DMS 273 (cell line): ENCODE measurements around the gene ENPEP.

ENCODE experiments used
- DNase-seq: peaks from one replicate; lab custom pipeline; 2025; ENCODE audit not compliant: unreplicated experiment; lab: John Stamatoyannopoulos, UW

Gene ENPEP

DNA sequence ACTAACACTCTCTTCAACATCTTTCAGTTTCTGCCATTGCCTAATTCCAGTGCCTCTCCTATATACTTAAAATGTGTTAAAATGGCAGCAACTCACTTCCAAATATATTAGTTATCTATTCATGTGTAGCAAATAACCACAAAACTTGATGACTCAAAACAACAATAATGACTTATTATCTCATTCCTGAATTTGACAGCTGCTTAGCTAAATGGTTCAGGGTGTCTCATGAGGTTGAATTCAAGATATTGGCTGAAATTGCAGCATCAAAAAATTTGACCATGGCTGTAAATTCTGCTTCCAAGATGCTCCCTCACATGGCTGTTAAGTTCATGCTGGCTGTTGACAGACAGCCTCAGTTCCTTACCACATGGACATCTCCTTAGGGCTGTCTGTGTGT lies 121.6 kb downstream of the ENPEP start:
- no peak for DNase-seq

DNA sequence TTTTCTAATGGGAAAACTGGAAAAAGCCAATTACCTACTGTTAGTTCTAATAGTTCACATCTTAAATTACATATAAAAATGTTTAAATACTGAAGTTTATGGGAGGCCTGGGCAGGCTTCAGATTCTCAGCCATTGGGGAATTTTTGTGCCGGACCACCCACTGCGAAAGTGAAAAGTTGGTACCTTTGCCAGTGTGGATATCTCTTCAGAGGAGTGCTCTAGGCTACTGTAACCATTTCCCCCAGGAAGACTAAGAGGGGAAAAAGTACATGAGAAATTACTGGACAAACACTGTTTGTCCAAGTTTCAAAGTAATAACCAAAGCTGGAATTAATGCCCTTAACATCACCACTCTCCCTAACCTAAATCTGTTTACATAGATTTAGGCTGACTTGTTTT lies 126.1 kb downstream of the ENPEP start:
- DNase-seq, result no peak

DNA sequence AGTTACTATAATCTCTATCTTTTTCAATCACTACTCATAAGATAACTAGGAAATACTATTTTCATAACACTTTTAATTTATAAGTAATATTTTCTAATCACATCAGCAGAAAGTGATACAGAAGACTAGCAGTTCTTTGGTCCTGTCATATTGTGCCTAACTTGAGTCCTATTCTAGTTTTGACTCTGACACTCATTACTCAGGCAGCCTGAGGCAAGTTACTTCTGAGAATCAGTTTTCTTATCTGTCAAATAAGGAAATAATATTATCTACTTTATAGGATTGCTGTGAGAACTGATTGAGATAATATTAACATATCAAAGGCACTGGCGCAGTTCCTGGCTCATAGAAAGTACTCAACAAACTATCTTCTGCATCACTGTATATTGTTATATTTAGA lies 129.1 kb downstream of the ENPEP start:
- no peak for DNase-seq

DNA sequence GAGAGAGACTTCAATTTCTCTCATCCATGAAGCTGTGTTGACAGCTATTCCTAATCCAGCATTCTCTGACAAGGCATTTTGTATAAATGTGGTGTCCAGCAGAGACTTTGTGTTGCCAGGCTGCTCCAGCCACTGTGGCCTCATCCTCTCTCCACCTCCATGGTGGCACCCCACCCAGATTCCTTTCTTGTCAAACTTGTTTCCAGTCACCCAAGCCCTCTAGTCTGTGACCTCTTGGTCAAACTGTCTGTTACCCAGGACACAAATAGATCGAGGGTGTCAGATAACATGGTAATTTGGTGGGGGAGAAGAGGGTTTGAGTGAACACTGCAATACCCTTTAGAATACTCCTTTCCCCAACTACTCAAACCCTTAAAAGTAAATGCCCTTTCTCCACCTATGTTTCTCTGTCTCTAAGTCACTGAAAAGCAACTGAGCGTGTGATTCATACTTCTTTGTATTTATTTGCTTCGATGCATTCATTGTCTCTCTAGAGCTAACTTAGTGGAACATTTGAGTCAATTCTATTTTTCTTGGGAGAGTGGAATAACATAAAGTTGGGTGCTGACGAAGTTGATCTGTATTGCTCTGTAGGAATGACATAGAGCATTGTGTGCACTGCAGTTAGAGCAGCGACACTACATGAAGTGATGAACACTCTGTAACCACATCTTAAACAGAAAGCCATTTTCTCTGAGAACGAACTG lies 133.2 kb downstream of the ENPEP start:
- no peak for DNase-seq

DNA sequence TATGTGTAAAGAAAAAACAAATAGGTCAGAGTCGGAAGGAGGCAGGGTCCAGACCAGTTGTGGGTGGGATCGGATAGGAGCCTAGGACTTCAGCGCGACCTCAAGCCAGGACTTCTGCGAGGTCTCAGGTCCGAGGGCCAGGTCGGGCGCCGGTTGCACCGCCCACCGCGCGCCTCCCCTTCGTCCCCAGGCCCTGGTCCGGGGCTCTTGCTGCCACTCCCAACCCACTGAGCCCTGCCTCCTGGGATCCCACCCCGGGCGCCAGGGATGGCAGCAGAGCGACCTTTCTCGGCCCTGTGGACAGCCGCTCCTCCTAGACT lies 134.6 kb downstream of the ENPEP start:
- no peak for DNase-seq

DNA sequence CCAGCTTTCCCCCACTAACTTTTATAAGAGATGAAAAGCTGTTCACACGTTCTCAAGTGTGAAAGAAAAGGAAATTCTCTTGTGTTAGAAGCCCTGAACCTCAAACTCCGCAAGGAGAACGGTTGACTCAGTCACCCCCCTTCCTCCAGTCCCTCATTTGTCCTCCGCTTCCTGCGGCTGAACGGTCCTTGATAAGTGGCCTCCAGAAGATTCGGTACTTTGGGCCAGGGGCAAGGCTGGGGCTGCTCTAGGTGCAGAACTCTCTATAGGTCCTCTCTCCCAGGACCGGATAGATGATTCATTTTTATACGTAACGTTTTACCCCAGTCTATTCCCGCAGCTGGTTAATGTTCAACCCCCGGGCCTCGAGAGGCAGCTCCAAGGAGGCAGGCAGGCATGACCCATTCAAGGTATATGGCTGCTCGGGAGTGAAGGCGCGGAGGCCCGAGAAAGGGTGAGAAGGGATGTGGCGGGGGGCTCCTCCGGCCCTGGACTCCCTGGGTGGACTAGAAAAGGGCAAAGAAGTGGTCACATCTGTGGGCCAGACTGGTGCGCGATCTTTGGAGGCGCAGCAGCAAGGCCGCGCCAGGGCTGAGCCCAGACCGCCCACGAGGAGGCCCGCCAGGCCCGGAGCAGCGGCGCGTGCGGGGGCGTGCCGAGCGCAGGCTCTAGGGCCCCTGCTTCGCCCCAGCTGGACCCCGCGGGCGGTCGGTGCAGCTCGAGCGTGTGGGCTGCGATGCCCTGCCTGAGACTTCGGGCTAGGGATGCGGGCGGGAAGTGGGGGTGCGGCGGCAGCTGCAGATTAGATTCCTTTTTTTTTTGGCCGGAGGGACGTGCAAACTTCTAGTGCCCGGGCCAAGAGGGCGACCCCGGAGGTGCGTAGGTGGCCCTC lies 135.2 kb downstream of the ENPEP start:
- DNase-seq, result no peak

DNA sequence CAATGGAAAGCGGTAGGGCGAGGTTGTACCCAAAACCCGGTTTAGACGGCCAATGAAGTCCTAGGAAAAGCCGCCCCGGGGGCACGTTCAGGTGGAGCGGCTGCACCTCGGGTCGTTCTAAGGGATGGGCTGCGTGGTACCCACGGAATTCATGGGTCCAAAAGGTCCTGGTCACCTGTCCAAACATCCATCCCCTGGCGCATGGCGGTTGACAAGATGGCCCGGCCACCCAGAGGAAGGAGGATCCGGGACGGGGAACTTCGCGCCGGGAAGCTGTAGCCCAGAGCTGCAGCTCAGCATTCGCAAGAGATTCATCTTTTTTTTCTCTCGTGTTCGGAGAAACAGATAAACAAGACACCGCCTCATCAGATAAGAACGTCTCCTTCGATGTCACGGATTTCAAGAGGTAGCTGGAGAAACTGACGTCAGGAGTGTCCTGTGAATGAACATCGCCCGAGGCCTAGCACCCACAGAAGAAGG lies 136.1 kb downstream of the ENPEP start:
- no peak for DNase-seq

DNA sequence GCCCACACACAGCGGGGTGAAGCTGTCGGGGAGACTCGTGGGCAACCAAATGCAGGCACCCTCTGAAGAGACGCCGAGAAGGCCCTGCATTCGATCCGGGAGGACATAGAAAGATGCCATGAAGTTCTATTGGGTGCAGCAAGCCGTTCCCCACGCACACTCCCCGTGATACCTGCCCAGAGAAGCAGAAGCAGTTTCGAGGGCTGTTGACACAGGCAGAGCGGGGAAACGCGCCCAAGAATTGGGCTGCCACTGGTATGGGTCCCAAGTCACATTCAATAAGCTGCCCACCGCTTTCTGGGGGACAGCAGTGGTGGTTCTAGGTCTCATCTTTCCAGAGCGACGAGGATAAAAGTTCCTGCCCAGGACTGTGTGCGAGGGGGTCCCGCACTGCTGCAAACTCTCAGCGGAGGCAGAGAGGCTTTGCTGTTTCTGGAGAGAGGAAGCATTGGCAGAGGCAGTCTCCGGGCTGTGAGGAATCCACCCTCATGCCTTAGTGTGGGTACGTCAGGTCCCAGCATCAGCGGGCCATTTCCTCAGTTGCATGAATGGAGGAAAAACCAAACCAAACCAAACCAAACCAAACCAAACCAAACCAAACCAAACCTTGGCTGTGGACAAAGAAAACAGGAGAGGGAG lies 136.8 kb downstream of the ENPEP start:
- DNase-seq, result no peak

DNA sequence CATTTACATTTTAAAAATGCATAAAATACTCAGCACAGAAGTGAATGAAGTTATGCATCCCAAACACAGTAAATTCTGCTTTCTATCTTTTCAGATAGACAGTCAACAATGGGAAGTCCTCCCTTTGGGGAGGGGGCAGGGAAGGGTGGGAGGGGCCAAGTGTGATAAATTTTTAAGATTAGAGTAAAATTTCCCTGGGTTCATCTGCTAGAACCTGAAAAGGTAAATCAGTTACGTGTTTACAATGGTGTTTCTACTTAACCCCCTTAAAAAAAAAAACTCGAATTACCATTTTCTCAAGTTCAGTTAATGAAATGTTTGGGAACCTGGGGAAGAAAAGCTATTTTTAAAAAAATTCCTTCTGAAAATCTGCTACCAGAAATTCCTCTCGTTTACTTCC lies 137.8 kb downstream of the ENPEP start:
- no peak for DNase-seq

DNA sequence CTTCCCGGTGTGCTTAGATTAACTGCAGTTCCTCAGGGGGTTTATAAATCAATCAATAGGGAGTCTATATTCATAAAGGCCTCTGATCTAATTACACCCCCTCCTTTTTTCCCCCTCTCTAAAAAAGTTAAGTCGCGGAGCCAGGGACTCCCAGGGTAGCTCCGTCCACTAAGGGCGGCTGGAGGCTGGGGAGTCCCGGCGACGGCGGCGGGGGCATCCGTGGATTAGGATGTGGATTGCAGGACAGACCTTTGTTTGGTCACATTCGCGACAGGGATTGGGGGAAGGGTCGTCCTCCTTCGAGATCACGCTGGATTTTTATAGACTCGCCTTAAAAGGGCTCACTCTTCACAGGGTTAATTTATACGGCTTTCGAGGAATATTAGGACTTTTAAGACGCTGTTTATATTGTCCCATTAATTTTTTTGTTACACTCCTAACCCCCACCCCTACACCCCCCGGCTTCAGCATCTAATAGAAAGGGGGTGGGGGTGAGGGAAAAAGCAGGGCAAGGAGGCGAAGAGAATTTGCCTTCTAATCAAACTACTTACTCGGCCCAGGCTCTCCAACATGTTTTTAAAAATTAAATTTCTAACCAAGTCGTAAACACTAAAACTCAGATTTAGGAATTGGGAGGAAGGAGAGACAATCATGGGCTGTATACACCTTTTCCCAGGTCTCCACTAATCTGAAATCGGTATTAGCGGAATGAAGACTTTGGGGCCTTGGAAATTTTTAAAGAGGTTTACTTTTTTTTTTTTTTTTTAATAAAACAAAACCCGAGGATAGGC lies 138.4 kb downstream of the ENPEP start:
- DNase-seq, result no peak
